Adrenal gland (tissue), 12 donors: Measurements from ENCODE around the gene ICA1. TPM values are rescaled to one million over a fixed set of nuclear protein-coding genes. Genes with fewer than 3 reads are reported as not detected.

Experiments
- DNase-seq, 7 donors: peaks; one replicate each; pipeline ENCODE4 v3.0.0-alpha.2; 2019 to 2020
- H3K27ac ChIP-seq, 5 donors: fragments of 200-600 bp; sonication (generic) in 4 of 5; 1 replicate in 3 of 5; 2 replicates in 2 of 5; pipeline versions ENCODE4 v1.5.1 to v1.8.0; 2016 to 2020; ENCODE audit warnings: mild to moderate bottlenecking in 1 of 5
- H3K27me3 ChIP-seq: fragments of 200-600 bp; 2 replicates; pipeline ENCODE4 v1.8.0; 2021
- H3K36me3 ChIP-seq, 2 donors: fragments of 200-600 bp; replicated peaks in 1 of 2; 1 replicate in 1 of 2; 2 replicates in 1 of 2; pipeline versions ENCODE4 v1.5.1 to v1.8.0; 2018 to 2022
- H3K4me1 ChIP-seq, 2 donors: fragments of 200-600 bp; replicated peaks in 1 of 2; 1 replicate in 1 of 2; 2 replicates in 1 of 2; pipeline versions ENCODE4 v1.5.1 to v1.8.0; 2018 to 2021
- H3K4me3 ChIP-seq, 4 donors: fragments of 200-600 bp; sonication (generic) in 3 of 4; one replicate each; pipeline ENCODE4 v1.5.1; 2016 to 2018
- H3K9me3 ChIP-seq, 3 donors: fragments of 200-600 bp; sonication (generic) in 1 of 3; replicated peaks in 1 of 3; 1 replicate in 2 of 3; 2 replicates in 1 of 3; pipeline versions ENCODE4 v1.5.1 to v1.8.0; 2016 to 2021
- CTCF ChIP-seq, 6 experiments: fragments of 450-650 bp in 4 of 6; fragments of 200-600 bp in 2 of 6; sonication (generic) in 1 of 6; IDR thresholded peaks; 1 replicate in 5 of 6; 2 replicates in 1 of 6; pipeline versions ENCODE4 v1.5.1 to v1.8.0; 2016 to 2021; ENCODE audit warnings: antibody characterized with exemption in 6 of 6, mild to moderate bottlenecking in 2 of 6, moderate library complexity in 1 of 6
- POLR2A ChIP-seq, 2 donors: fragments of 450-650 bp; IDR thresholded peaks; one replicate each; pipeline ENCODE4 v1.6.1; 2017; ENCODE audit warnings: antibody characterized with exemption in 2 of 2, mild to moderate bottlenecking in 2 of 2, moderate library complexity in 1 of 2
- WGBS, 4 donors: extraction: QIAGEN DNeasy Blood & Tissue Kit in 2 of 4; methylation state at CpG; one replicate each; pipeline versions ENCODE4 v1.1.5 to v1.1.7; 2013 to 2017; 5-methylcytosine and 5-hydroxymethylcytosine counted together
- intact Hi-C, 2 donors: fragments of 100-400 bp; cut with DNase I; formaldehyde crosslinking; loops; one replicate each; pipeline versions ENCODE4 v1.14.1 to v1.15.0; 2022 to 2023
- polyA plus RNA-seq, 3 donors: library from polyadenylated mRNA; stranded (reverse); fragments of 200-250 nt in 2 of 3; fragments of 350-450 nt in 1 of 3; fragmentation: Illumina TruSeq in 1 of 3; extraction: RNeasy Lipid Tissue Mini Kit (QIAGEN cat#74804) in 1 of 3; gene quantifications; one replicate each; pipeline ENCODE4 v1.2.3, GENCODE V29; 2013 to 2014
- total RNA-seq, 9 donors: library from RNA; depleted of rRNA in 4 of 9; stranded (reverse); fragments of >200 nt in 4 of 9; fragments of 120-200 nt in 1 of 9; fragmentation: NEBNext Ultra II Directional in 1 of 9; extraction: Animal tissue kit (Norgen Biotek cat#: 25700) in 1 of 9; gene quantifications; one replicate each; pipeline versions ENCODE4 v1.1.0 to v1.2.4, GENCODE V29; 2013 to 2023
- donor health status: healthy with polysubstance abuse.
- donor health status: Bipolar disorder and iron deficiency.
- donor health status: DM: yes; HTN: yes; CAD: no.
- donor health status: DM: no; HTN: no; CAD: no.
- donor health status: DM: no; HTN: no; CAD: no.
- donor health status: DM: yes; HTN: yes; CAD: no.

Gene ICA1
- total and polyA plus RNA-seq, 12 donors: 5.0 to 16.1 (median 8.4) TPM; not detected in 1

DNA sequence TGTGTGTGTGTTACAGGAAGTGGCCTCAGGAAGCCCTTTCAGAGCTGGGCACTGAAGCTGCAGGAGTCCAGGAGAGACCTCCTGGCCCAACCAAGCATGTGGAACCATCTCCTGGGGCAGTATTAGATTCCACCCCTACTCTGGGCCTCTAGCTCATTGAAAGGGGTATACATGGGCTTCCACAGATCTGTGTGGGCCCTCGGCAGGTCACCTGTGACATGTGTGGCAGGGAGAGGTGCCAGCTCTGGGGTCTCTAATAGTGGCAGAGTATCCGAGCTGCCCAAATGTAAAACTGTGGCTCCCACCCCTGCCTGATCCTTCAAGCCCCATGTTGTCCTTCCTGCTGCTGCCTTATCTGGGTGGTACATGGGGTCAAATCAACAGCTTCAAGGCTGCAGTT lies 149.3 kb downstream of the ICA1 start:
- Histone ChIP-seq H3K36me3 (no peaks in the 10 kb centered on the region), H3K9me3 (no peaks in the 10 kb centered on the region), H3K27me3 (no peaks in the 10 kb centered on the region), H3K4me3 (no peak overlapping the region), H3K4me1 (no peaks in the 10 kb centered on the region), H3K27ac (no peak overlapping the region)
- intact Hi-C loops: no loop called here
- TF ChIP-seq CTCF (IDR thresholded peaks at IDR 0.05) (no peak), POLR2A (IDR thresholded peaks at IDR 0.05) (no peak)
- WGBS, 4 donors: 70 to 97% (median 78%) methylated on average over 2 of the region's 2 CpGs; no CpG with 5 or more reads in 1 of the 4 donors
- no peak for DNase-seq

DNA sequence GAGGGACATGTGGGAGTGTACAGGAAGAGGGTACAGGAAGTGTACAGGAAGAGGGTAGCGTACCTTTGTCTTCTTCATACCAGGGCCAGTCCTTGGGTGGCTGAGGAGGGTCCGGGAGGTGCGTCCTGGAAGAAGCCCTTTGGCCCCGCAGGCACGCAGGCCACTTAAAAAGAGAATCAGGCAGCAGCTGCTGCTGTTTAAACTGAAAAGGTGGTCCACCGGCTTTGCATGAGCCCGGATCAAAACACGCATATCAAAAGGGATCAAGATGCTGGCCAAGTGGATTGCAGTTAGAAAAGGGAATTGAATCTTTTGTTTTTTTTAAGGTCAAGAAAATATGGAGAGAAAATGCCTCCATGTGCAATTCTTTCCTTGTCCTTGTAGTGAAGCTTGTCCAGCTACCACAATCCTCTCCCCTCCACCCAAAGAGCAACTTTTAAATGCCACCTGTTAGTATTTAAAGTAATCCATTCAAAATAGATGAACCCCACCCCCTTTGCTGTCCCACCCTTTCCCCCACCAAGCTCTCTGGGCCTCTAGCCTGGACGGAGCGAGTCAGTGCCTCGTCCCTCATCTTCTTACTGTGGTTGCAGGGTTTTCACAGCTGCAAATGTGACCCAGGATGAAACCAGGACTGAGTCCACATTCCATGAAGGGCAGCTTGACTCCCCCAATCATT lies 150.5 kb downstream of the ICA1 start:
- intact Hi-C loops: no loop called here

DNA sequence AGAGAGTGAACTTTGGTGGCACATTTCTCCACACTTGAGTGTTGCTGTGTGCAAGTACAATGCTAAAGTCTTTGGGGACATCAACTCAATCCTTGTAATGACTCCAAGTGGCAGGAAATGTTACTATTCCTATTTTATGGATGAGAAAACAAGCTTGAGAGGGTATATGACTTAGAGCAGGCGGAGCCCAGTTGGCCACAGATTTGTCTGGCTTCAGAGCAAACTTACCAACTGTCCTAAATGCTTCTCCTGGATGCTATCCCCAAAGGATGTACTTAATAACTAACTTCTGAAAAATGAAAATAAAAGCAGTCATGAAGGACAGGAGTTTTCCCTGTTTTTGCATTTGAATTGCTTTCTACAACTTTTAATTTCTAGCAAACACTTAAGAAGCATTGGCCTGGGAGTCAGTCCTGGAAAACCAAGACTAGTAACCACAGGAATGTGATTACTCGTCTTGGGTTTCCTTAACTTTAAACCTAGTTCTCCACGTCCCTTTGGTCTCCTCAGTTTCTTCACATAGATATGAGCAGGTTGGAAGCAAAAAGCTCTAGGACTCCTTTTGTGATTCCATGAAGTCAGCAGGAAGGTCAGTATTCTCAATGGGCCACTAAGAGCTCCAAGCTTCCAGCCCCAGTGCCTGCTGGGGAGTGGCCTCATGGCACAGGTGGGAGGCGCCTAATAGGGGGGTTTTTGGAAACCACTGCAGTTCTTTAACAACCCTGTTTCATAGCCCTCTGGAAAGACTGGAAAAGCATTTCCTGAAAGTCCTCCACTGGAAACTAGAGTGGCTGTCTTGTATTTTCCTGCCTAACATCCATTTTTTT lies 152.6 kb downstream of the ICA1 start:
- Histone ChIP-seq H3K36me3 (no peaks in the 10 kb centered on the region), H3K9me3 (no peaks in the 10 kb centered on the region), H3K27me3 (no peaks in the 10 kb centered on the region), H3K4me3 (no peak overlapping the region), H3K4me1 (no peaks in the 10 kb centered on the region), H3K27ac (no peak overlapping the region)
- DNase-seq: no peak
- TF ChIP-seq CTCF (IDR thresholded peaks at IDR 0.05) (no peak), POLR2A (IDR thresholded peaks at IDR 0.05) (no peak)
- 67 to 77% (median 74%) methylated on average over 4 of the region's 4 CpGs for WGBS, 4 donors
- intact Hi-C loops: no loop called here

More for the DNA sequence above, 150.5 kb downstream of the ICA1 start:
- TF ChIP-seq POLR2A (IDR thresholded peaks at IDR 0.05) (no peak), CTCF (IDR thresholded peaks at IDR 0.05) (no peak)
- no peak overlapping the region for H3K27ac ChIP-seq
- WGBS, 4 donors: 69 to 80% (median 73%) methylated on average over 11 of the region's 11 CpGs
- H3K36me3 ChIP-seq: no peaks in the 10 kb centered on the region
- H3K4me3 ChIP-seq: no peak overlapping the region
- H3K4me1 ChIP-seq: no peaks in the 10 kb centered on the region
- H3K9me3 ChIP-seq: no peaks in the 10 kb centered on the region
- DNase-seq: no peak
- no peaks in the 10 kb centered on the region for H3K27me3 ChIP-seq

- H3K4me1 ChIP-seq: no peaks in the 10 kb centered on the region
- no peak overlapping the region for H3K27ac ChIP-seq
- no peaks in the 10 kb centered on the region for H3K9me3 ChIP-seq
- intact Hi-C loops: no loop called here
- TF ChIP-seq POLR2A (IDR thresholded peaks at IDR 0.05) (no peak), CTCF (IDR thresholded peaks at IDR 0.05) (no peak)
- H3K27me3 ChIP-seq: no peaks in the 10 kb centered on the region
- H3K36me3 ChIP-seq: no peaks in the 10 kb centered on the region
- H3K4me3 ChIP-seq: no peak overlapping the region
- DNase-seq: no peak
- 41 to 82% (median 73%) methylated on average over 4 of the region's 4 CpGs for WGBS, 4 donors
Observed at GRCh38 chr7:8105449-8106095, 156.4 kb downstream of the ICA1 start.
